ENCODE results near the gene PKNOX2. TPM values are rescaled to one million over a fixed set of nuclear protein-coding genes. Genes with fewer than 3 reads are reported as not detected.
A peak's percentile ranks its signal among the peaks of the same experiment; 100 is the strongest.

PKNOX2 gene
- total RNA-seq, 1 donor from 2014 or later = not detected

- DNase-seq = no peak
These were observed 99.8 kb downstream of the PKNOX2 start for GRCh38 chr11:125264100-125265022.

- no peak for DNase-seq
These were observed 103.0 kb downstream of the PKNOX2 start for GRCh38 chr11:125267548-125267947.

- DNase-seq = no peak
These were observed 104.1 kb downstream of the PKNOX2 start for GRCh38 chr11:125268611-125269010.

- no peak for DNase-seq
These were observed 105.6 kb downstream of the PKNOX2 start for GRCh38 chr11:125270106-125270505.

GRCh38 chr11:125270711-125271110 lies 106.2 kb downstream of the PKNOX2 start:
- DNase-seq = no peak

- DNase-seq = no peak
These were observed 107.0 kb downstream of the PKNOX2 start for GRCh38 chr11:125271483-125272091.

GRCh38 chr11:125272092-125272491 lies 107.5 kb downstream of the PKNOX2 start:
- no peak for DNase-seq

- DNase-seq = no peak
These were observed 108.3 kb downstream of the PKNOX2 start for GRCh38 chr11:125272821-125273220.

- no peak for DNase-seq
These were observed 109.0 kb downstream of the PKNOX2 start for GRCh38 chr11:125273519-125274000.

- no peak for DNase-seq
These were observed 109.8 kb downstream of the PKNOX2 start for GRCh38 chr11:125274309-125274708.

GRCh38 chr11:125274774-125275173 lies 110.2 kb downstream of the PKNOX2 start:
- DNase-seq = no peak

- DNase-seq = no peak
These were observed 111.5 kb downstream of the PKNOX2 start for GRCh38 chr11:125275905-125276618.

- no peak for DNase-seq
These were observed 112.0 kb downstream of the PKNOX2 start for GRCh38 chr11:125276619-125276976.

- no peak for DNase-seq
These were observed 115.3 kb downstream of the PKNOX2 start for GRCh38 chr11:125279676-125280418.

- no peak for DNase-seq
These were observed 116.1 kb downstream of the PKNOX2 start for GRCh38 chr11:125280646-125281045.

- no peak for DNase-seq
These were observed 117.5 kb downstream of the PKNOX2 start for GRCh38 chr11:125281831-125282595.

GRCh38 chr11:125282596-125282914 lies 118.0 kb downstream of the PKNOX2 start:
- no peak for DNase-seq

GRCh38 chr11:125284245-125284850 lies 119.8 kb downstream of the PKNOX2 start:
- no peak for DNase-seq

GRCh38 chr11:125285844-125286243 lies 121.3 kb downstream of the PKNOX2 start:
- DNase-seq = no peak

GRCh38 chr11:125286486-125286885 lies 121.9 kb downstream of the PKNOX2 start:
- no peak for DNase-seq

GRCh38 chr11:125287491-125288210 lies 123.1 kb downstream of the PKNOX2 start:
- peak; percentile 32 for DNase-seq
